DMS53 treated with DMSO at 0.1 percent for 48 hours (cell line): ENCODE results near the gene ADSS1.
"Not testable (repeated sequence)": the region's sequence is repeated elsewhere in the genome, so short reads cannot be mapped to it uniquely, and the experiment has no call there.

ENCODE experiments used
- DNase-seq: peaks from one replicate; lab custom pipeline; 2025; ENCODE audit not compliant: unreplicated experiment; lab: John Stamatoyannopoulos, UW

Gene ADSS1

DNA sequence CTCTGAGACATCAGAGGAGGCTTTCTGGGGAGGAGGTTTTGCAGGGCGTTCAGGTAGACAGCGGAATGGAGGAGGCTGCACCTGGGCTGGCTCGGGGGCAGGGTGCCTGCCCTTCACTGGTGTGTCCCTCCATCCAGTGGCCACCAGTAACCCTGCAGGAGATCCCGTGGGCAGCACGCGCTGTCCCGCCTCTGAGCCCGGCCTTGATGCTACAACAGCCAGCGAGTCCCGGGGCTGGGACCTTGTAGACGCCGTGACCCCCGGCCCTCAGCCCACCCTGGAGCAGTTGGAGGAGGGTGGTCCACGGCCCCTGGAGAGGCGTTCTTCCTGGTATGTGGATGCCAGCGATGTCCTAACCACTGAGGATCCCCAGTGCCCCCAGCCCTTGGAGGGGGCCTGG lies 10.0 kb upstream of the ADSS1 start:
- no peak for DNase-seq

DNA sequence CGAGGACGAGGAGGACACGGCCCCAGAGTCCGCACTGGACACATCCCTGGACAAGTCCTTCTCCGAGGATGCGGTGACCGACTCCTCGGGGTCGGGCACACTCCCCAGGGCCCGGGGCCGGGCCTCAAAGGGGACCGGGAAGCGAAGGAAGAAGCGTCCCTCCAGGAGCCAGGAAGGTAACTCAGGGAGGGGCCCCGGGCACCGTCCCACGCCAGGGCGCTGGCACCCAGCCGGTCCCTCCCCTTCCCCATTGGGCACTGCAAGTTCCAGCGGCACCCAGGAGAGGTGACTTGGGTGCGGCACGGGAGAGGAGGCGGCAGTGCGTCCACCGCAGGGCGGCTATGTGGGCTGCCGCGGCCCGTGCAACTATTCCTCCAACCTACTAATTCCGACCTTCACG lies 9.3 kb upstream of the ADSS1 start:
- no peak for DNase-seq

DNA sequence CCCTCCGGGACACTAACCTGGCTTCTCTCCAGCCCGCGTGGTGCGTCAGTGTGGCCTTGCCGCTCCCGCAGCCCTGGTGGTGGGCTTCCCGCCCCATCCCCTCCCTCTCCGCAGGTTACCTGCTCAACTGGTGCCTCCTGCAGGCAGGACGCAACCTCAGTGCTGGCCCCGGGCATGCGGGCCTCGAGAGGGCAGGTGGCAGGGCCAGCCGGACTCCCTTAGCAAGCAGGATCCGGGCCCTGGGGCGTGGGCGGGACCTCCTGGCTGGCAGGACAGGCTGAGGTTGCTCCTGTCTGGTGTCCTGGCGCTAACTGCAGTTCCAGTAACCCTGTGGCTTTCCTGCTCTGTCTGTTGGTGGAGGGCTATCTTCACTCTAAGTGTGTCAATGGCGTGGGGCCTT lies 8.6 kb upstream of the ADSS1 start:
- DNase-seq, result no peak

DNA sequence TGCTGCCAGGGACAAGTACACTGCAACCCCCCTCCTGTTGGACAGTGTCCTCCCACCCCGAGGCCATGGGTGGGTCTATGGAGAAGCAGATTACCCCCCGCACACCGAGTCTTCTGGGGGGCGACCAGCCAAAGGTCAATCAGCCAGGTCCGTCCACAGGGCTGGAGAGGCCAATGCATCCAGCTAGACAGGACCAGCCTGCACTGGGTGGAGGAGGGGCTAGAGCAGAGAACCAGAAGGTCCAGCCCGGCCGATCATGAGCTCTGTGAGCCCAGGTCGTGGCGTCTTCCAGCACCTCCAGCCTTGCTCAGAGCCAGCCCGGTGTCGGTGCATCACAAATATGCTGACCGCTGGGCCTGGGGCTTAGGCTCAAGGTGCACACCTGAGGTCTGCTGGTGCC lies 8.2 kb upstream of the ADSS1 start:
- no peak for DNase-seq

DNA sequence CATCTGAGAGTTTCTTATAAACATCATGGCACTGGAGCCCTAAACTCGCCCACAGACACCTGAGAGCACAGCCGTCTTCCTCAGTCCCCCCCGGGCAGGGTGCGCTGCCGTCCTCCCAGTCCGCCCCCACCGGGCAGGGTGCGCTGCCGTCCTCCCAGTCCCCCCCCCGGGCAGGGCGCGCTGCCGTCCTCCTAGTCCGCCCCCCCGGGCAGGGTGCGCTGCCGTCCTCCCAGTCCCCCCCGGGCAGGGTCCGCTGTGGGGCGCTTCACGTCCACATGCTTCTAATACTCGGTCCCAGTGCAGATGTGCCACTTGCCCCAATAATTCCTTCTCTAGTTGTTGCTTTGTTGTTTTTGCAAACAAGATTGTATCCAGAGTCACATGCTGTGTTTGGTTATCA lies 6.9 kb upstream of the ADSS1 start:
- no peak for DNase-seq

DNA sequence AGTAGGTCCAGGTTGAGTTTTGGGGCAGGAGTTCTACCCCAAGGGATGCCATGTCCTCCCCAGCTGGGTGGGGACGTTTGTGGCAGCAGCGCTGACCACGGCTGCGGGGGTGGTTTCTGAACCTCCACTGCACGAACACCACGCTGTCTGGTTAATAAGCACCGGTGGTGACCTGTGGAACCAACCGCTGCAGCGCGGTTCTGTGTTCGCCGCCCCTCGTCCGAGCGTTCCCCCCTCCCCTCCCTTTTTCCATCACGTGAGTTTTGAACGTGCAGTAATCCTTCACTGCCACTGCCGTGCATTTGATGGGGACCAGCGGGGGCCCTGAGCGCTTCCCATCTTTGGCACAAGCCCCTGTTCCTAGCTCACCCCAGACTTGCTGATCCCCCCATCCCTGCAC lies 6.4 kb upstream of the ADSS1 start:
- DNase-seq, result no peak

DNA sequence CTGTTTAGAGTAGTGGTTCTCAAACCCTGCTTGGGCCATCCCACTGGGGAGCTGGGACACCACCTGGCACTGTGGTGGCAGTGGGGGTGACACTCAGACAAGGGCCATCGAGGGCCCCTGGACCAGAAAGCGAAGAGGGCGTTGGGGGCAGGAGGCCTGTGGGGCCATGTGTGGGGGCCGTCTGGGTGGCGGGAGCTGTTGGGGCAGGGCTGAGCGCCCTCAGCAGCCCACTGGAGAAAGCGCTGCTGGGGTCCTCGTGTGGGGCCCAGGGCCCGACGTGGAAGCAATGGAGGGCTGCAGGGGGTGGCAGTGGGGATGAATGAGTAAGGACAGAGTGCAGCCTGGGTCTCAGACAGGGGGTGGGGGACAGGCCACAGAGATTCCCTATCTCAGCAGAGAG lies 5.9 kb upstream of the ADSS1 start:
- no peak for DNase-seq

DNA sequence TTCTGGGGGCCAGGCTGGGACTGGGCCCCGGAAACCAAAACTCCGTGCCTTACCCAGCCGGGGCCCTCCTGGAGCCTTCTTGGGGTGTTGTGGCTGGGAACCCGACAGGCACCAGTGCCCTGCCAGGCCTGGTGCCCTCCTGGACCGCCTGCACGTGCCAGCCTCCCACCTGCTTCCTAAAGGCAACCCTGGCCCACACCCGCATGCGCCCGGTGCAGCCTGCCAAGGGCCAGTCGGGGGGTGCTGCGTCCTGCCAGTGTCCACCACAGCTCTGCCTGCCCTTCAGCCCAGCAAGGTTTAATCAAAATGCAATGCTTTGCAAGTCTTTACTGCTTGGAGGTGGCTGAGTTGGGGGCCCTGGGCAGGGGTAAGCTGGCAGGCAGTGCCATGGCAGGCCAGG lies 5.2 kb upstream of the ADSS1 start:
- no peak for DNase-seq

DNA sequence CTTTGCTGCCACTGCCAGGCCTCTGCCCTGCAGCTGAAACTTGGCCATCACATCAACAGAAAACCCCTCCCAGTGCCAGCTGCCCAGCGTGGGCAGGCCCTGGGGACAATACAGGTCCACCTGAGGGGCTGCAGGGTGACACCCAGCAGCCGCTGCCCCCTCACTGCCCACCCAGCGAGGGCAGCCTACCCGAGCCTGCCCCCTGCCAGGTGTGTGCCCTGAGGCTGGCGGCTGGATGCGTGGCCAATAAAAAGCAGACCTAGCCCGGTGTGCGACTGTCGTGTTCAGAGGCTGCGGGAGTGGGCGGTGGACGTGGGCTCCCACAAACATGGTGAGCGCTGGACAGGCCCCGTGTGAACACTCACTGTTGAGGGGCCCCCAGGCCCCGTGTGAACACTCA lies 4.7 kb upstream of the ADSS1 start:
- no peak for DNase-seq

DNA sequence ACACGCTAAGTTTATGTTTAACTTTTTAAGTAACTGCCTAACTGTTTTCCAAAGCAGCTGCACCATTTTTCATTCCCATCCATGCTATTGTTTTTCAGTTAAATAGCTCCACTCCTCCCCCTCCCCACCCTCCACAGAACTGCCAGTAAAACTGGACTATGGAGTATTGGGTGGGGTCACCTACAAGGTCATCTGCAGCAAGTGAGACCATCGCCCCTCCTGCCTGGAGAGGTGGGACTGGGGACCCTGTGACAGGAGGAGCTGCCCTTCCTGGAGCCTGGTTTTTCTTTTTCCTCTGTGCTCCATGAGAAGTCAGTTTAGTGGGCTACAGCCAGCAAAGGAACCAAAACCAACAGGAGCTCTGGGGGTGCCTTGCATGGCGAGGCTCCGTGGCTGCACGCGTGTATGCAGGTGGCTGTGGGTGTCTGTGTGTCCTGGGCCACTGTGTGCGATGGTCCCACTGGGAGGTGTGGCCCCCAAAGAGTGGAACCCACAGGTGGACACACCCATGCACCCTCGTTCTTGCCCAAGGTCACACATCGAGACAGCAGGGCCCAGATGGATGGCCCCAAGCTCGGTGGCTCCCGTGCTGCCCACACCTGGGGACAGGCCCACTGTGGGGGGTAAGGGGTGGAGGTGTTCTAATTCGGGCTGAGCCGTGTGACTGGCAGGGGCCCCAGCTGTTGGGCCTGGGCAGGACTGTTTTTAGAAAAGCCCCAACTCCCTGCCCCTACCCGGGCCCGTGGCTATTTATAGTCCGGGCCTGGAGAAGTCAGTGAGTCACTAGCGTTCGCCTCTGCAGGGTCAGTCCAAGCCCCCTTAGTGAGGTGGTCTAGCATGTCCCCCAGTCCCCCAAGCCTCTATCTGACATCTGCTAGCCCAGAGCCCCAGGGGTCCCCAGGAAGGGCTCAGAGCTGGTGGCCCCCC lies 2.3 kb upstream of the ADSS1 start:
- no peak for DNase-seq

DNA sequence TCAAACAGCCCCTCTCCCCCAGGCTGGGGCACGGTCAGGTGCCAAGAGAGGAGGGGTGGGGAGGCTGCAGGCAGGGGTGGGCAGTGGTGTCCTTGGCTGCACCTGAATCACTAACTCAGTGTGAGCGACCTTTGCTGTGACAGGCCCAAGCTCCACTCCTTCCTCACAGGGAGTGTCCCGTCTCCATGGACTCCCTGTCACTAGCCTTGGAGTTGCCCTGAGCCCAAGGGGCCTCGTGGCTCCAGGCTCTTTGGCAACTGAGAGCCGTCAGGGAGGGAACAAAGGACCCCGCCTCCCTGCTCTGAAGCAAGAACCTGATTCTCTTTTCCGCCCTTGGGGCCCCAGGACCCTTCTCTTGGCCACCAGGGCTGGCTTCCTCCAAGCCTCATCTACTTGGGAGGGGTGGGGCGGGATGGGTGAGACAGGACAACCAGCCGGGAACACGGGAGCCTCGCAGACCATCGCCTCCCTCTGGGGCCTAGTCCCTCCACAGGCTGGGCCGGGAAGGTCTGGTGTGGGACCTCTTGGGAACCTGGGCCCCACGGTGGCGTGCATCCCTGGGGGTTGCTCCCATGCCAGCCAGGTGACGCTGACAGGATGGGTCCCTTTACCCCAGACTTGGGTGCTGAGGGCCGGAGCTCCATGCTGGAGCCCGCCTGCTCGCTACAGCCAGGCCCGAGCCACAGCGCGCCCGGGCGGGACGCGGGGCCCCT lies 935 bp upstream of the ADSS1 start:
- no peak for DNase-seq

DNA sequence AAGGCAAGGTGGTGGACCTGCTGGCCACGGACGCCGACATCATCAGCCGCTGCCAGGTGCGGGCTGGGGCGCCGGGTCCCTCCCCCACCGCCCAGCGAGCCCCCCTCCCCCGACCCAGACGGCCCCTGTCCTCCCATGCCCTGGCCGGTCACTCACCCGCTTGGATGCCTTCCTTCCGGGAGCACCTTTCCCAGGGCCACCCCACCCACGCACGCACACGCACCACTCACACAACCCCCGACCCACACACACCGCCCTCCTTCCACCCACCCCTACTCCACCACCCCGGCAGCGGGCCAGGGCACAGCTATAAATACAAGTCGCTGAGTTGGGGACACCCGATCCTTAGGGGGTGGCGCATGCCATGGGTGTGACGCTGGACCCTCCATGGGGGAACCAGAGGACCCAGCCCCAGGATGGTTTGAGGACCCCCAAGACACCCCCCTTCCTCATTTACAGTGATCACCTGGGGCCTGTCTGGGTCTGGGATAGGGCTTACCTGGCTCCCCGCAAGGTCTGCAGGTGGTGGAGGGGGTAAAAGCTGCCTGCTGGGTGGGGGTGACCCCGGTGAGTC lies 465 bp downstream of the ADSS1 start:
- DNase-seq, result no peak

DNA sequence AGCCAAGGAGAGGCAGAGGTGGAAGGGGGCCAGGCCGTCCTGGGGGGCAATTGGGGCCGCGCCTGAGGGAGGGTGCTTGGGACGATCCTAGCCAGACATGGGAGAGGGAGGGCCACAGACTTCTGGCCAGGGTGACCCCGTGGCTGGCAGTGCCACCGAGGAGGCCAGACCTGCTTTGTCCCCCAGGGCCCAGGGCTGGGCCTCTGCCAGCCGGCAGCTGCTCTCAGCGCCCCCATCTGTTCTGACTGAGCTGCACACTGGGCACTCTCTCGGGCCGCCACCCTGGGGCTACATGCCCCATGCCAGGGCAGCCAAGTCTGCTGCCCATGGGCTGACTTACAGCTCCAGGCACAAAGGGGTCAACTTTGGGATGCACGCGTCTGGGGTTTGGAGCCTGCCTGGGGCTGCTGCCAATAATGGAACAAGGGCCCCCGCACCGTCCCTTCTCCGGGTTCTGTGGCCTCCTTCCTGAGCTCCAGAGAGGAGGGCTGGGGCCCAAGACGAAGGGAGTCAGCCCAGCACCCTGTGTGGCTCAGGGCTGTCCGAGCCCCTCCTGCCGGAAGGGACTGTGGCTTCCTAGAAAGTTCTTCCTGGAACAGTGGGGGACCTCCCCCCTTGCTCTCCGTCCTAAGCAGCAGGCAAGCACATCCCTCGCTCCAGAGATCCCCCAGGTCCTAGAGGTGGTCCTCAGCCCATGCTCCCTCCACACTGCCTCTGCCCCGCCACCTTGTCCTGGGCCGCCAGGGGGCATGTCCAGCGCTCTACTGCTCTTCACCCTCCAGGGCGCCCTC lies 1.1 kb downstream of the ADSS1 start:
- no peak for DNase-seq

DNA sequence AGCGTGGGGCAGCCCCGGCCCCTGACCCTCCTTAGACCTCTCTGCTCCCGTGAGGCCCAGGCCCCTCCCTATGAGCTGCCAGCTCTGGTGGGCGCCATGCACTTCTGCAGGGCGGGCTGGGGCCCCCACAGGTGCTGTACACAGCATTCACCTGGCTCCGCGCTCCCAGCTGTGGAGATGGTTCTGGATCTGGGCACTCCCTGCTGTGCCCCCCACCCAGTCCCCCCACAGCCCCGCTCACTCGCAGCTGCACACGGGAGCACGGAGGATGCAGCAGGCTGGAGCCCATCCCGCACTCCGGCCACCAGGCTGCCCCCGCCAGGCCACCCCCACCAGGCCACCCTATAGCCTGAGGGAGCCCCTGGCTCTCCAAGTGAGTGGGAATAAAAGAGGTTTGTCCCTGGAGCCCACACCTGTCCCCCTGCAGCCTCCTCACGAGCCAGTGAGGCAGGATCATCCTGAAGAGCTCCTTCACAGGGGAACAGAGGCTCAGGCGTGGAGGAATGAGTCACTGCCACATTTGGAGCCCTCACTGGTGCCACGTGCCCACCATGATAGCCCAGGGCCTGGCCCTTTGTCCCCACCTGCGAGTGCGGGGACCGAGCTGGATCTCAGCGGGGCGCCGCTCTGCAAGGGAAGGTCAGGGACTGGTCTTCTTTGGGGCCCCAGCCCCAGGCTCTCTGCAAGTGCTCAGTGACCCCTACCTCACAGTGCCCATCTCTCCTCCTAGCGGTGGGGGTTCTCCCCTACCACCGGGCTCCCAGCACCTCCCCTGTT lies 1.9 kb downstream of the ADSS1 start:
- DNase-seq, result no peak

DNA sequence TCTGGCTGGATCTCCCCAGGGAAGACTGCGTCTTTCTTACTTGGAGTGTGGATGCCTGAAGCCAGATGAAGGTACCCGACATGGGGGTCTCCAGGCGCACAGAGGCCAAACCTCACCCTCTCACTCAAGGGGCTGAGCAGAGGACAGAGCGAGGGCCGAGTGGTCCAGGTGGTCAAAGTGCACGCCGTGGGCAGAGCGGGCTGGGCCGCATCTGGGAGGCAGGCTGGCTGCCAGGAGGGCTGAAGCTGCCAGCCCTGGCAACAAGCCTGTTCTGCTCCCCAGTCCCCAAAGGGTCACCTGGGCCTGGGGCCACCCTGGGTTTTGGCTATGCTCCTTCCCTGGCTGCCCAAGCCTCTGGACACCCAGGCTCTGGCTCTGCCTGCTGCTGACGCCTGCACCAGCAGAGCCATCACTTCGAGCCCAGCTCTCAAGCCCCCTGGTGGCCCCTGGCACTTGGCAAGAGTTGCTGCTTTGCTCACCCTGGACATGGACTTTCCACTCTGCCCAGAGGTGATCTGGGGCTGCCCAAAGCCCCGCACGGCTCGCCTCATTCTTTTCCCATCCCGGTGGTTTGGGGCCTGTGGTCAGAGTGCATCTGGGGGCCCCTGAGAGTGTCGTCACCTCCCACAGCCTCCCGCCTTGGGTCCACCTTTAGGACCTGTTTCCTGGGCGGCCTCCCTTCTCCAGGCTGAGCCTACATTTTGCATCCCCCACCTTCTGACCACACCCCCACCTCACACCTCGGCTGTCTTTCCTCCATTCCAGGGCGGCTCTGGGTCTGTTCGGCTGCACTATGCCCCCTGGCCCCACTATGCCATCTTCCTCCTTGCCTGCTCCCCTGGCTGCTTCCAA lies 2.8 kb downstream of the ADSS1 start:
- DNase-seq, result no peak

DNA sequence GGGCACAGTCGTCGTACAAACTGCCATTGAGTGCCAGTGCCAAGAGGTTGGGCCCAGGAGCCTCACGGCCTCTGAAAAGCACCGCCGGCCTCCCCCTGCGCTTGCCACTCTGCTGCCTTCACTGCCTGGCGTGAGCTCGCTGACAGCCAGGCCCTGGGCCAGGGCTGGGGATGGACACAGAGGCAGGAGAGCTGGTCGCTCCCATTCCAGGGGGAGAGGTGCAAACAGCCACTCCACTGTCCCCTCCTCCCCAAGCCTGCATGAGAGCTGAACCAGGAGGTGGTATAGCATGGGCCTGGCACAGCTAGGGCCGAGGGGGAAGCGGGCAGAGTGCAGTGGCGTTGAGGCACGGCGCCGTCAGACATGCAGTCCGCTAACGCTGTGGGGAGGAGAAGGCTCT lies 4.6 kb downstream of the ADSS1 start:
- DNase-seq, result no peak

DNA sequence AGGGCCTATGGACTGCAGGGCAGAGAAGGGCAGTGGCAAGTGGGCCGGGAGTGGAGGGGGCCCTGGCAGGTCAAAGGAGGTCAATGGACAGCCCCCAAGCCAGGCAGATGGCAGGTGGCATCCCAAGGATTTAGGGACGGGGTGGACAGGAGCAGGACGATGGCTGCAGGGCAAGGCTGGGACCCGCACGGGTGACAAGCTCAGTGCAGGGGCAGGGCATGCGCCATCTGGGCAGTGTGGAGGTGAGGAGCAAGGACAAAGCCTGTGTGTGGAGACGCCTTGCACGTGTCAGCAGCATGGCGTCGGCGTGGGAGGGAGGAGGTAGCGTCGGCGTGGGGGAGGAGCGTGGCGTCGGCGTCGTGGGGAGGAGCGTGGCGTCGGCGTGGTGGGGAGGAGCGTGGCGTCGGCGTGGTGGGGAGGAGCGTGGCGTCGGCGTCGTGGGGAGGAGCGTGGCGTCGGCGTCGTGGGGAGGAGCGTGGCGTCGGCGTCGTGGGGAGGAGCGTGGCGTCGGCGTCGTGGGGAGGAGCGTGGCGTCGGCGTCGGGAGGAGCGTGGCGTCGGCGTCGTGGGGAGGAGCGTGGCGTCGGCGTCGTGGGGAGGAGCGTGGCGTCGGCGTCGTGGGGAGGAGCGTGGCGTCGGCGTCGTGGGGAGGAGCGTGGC lies 5.3 kb downstream of the ADSS1 start:
- DNase-seq, result not testable (repeated sequence)

DNA sequence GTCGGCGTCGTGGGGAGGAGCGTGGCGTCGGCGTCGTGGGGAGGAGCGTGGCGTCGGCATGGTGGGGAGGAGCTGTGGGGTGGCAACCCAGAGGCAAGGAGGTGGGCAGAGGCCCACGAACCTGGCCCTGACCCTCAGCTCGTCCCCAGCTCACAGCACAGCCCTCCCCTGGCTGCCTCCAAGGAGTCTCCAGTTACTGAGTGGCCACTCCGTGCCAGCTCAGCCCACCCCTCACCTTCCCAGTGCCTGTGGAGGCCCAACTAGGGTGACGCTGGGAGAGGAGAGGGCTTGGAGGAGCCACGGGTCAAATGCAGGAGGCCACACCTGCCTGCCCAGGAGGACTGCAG lies 5.8 kb downstream of the ADSS1 start:
- DNase-seq, result no peak

DNA sequence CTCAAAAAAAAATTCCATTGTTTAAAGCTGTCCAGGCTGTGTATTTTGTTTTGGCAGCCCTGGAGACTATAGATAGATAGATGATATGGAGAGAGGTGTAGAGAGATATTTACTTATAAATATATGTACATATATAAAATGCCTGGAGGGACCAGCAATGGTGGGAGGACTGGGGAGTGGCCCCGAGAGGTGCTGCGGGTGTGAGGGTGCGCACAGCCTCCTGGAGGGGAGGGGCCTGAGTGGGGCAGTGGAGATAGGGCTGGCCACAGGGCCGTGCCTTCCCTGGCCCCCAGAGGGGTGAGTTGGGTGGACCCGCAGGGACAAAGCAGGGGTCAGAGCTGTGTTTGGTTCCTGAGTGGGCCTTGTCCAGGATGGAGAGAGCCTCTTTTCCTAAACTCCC lies 6.5 kb downstream of the ADSS1 start:
- DNase-seq, result no peak
